ENCODE measurements around the gene MBD4. TPM values are rescaled to one million over a fixed set of nuclear protein-coding genes. Genes with fewer than 3 reads are reported as not detected.

MBD4 gene
- total RNA-seq, 1 donor from 2014 or later = 98.7 TPM

- TF ChIP-seq, protein P1, sequence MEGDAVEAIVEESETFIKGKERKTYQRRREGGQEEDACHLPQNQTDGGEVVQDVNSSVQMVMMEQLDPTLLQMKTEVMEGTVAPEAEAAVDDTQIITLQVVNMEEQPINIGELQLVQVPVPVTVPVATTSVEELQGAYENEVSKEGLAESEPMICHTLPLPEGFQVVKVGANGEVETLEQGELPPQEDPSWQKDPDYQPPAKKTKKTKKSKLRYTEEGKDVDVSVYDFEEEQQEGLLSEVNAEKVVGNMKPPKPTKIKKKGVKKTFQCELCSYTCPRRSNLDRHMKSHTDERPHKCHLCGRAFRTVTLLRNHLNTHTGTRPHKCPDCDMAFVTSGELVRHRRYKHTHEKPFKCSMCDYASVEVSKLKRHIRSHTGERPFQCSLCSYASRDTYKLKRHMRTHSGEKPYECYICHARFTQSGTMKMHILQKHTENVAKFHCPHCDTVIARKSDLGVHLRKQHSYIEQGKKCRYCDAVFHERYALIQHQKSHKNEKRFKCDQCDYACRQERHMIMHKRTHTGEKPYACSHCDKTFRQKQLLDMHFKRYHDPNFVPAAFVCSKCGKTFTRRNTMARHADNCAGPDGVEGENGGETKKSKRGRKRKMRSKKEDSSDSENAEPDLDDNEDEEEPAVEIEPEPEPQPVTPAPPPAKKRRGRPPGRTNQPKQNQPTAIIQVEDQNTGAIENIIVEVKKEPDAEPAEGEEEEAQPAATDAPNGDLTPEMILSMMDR (IDR thresholded peaks at IDR 0.05) = no peak
- intact Hi-C loops (cut with micrococcal nuclease) = no loop called here
- POLR2A ChIA-PET = no interaction called here
- no peaks in the 10 kb centered on the region for H3K27me3 Mint-ChIP-seq
- no peak overlapping the region for H3K4me3 Mint-ChIP-seq
- CTCF ChIA-PET = no interaction called here
- ATAC-seq (ENCODE audit: low read depth) (no peak), DNase-seq (no peak)
- peaks cover 18% of the 10 kb centered on the region for H3K36me3 Mint-ChIP-seq (ENCODE audit: low read depth)
- no peak overlapping the region for H3K27ac Mint-ChIP-seq
- H3K9me3 Mint-ChIP-seq = no peaks in the 10 kb centered on the region
- no peaks in the 10 kb centered on the region for H3K4me1 Mint-ChIP-seq
Observed at GRCh38 chr3:129470861-129471260, 31.1 kb upstream of the MBD4 start.

- Mint-ChIP-seq H3K27me3 (no peaks in the 10 kb centered on the region), H3K9me3 (no peaks in the 10 kb centered on the region), H3K4me3 (no peak overlapping the region), H3K27ac (no peak overlapping the region), H3K36me3 (ENCODE audit: low read depth) (peaks cover 23% of the 10 kb centered on the region), H3K4me1 (no peaks in the 10 kb centered on the region)
- intact Hi-C loops (cut with micrococcal nuclease) = no loop called here
- no peak for ATAC-seq (ENCODE audit: low read depth)
- TF ChIP-seq, protein P1 (IDR thresholded peaks at IDR 0.05) = no peak
- DNase-seq = no peak
- ChIA-PET CTCF (no interaction called here), POLR2A (interaction anchor here (0.6 kb wide), 1 partner anchor 872 kb away, joined by 3 read pairs; no protein-coding TSS in a partner anchor)
Observed at GRCh38 chr3:129469026-129469425, 29.3 kb upstream of the MBD4 start.

DNA sequence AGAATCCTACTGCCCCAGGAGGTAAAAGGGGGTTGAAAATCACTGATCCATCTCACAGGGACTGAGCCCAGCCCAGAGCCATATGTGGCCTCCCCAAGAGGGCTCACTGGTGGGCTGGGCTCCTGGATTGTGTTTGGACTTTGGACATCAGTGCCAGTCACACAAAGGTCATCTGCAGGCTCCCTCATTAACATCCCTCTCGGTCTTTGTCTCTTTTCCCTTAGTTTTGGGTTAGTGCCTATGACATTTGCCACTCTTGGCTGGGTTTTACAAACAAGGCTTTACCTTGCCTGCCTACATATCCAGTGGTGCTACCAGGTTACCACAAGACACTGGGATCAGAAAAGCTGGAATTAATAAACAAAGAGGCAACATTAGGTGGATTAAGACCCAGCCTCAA is 28.2 kb upstream of the MBD4 start:
- no peaks in the 10 kb centered on the region for H3K27me3 Mint-ChIP-seq
- TF ChIP-seq, protein P1 (IDR thresholded peaks at IDR 0.05) = no peak
- DNase-seq = no peak
- no peak for ATAC-seq (ENCODE audit: low read depth)
- no peak overlapping the region for H3K4me3 Mint-ChIP-seq
- H3K4me1 Mint-ChIP-seq = no peaks in the 10 kb centered on the region
- CTCF ChIA-PET = no interaction called here
- H3K27ac Mint-ChIP-seq = no peak overlapping the region
- H3K36me3 Mint-ChIP-seq (ENCODE audit: low read depth) = peaks cover 23% of the 10 kb centered on the region
- intact Hi-C loops (cut with micrococcal nuclease) = no loop called here
- no peaks in the 10 kb centered on the region for H3K9me3 Mint-ChIP-seq
- POLR2A ChIA-PET = no interaction called here

- Mint-ChIP-seq H3K27me3 (no peaks in the 10 kb centered on the region), H3K27ac (no peak overlapping the region)
- POLR2A ChIA-PET = interaction anchor here (0.5 kb wide), 1 partner anchor 1419 kb away, joined by 3 read pairs; no protein-coding TSS in a partner anchor
Observed at GRCh38 chr3:129463716-129464115, 24.0 kb upstream of the MBD4 start.

DNA sequence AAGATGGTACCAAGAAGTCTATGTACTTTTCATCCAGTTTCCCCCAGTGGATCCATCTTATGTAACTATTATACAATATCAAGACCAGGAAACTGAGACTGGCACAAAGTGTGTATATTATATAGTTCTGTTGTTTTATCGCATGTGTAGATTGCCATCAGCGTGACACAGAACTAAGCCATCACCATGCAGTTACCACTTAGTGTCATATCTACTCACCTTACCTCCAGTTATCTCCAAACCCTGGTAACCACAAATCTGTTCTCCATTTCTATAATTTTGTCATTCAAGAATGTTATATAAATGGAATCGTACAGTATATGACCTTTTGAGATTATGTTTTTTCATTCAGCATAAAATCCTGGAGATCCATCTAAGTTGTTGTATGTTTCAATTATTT is 23.3 kb upstream of the MBD4 start:
- Mint-ChIP-seq H3K27ac (no peak overlapping the region), H3K9me3 (no peaks in the 10 kb centered on the region), H3K27me3 (no peaks in the 10 kb centered on the region), H3K36me3 (ENCODE audit: low read depth) (peaks cover 13% of the 10 kb centered on the region), H3K4me3 (no peak overlapping the region), H3K4me1 (no peaks in the 10 kb centered on the region)
- ChIA-PET CTCF (no interaction called here), POLR2A (no interaction called here)
- ATAC-seq (ENCODE audit: low read depth) (no peak), DNase-seq (no peak)
- TF ChIP-seq, protein P1 (IDR thresholded peaks at IDR 0.05) = no peak
- intact Hi-C loops (cut with micrococcal nuclease) = no loop called here

More at GRCh38 chr3:129463716-129464115, 24.0 kb upstream of the MBD4 start:
- peaks cover 13% of the 10 kb centered on the region for H3K36me3 Mint-ChIP-seq (ENCODE audit: low read depth)
- no peak for DNase-seq
- TF ChIP-seq, protein P1 (IDR thresholded peaks at IDR 0.05) = no peak
- CTCF ChIA-PET = no interaction called here
- intact Hi-C loops (cut with micrococcal nuclease) = no loop called here
- no peaks in the 10 kb centered on the region for H3K4me1 Mint-ChIP-seq
- no peak for ATAC-seq (ENCODE audit: low read depth)
- H3K9me3 Mint-ChIP-seq = no peaks in the 10 kb centered on the region
- H3K4me3 Mint-ChIP-seq = no peak overlapping the region
